Esophagus muscularis mucosa (tissue), 4 donors: Measurements from ENCODE around the gene ZNF775.

ENCODE experiments used
- EP300 ChIP-seq: sonication (generic); formaldehyde crosslinking; IDR thresholded peaks from one replicate; pipeline ENCODE4 v1.6.1; 2017; ENCODE audit warnings: antibody characterized with exemption
- POLR2A ChIP-seq: fragments of 450-650 bp; IDR thresholded peaks from one replicate; pipeline ENCODE4 v1.6.1; 2017; ENCODE audit warnings: antibody characterized with exemption, moderate library complexity, mild to moderate bottlenecking, low read depth
- POLR2AphosphoS5 ChIP-seq, 2 donors: sonication (generic); formaldehyde crosslinking; IDR thresholded peaks; one replicate each; pipeline ENCODE4 v1.6.1; 2017; ENCODE audit warnings: antibody characterized with exemption in 2 of 2
- TF ChIP-seq, protein P1 (sequence below), 3 experiments: fragments of 200-600 bp in 2 of 3; fragments of 450-650 bp in 1 of 3; sonication (generic) in 2 of 3; IDR thresholded peaks; one replicate each; pipeline ENCODE4 v1.5.1; 2017 to 2019; ENCODE audit warnings: antibody characterized with exemption in 3 of 3, mild to moderate bottlenecking in 2 of 3, moderate library complexity in 1 of 3

DNA sequence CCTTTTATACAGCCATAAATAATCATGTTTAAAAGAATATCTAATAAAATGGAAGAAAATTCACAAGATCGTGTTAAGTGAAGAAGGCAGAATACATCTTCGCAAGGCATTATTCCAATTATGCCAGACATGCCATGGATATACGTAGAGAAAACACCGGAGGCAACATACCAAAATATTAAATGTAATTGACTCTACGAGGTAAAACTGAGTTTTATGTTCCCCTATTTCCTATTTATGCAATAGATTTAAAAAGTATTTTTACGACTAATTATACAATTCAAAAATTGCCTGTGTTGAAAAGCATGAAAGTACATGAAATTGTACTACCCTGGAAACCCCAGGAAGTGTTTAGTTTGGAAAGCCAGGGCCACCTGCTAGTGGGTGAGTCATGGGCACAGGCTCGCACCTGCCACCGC is 11.4 kb upstream of the ZNF775 start:
- no peak for TF ChIP-seq POLR2A
- TF ChIP-seq, protein P1, sequence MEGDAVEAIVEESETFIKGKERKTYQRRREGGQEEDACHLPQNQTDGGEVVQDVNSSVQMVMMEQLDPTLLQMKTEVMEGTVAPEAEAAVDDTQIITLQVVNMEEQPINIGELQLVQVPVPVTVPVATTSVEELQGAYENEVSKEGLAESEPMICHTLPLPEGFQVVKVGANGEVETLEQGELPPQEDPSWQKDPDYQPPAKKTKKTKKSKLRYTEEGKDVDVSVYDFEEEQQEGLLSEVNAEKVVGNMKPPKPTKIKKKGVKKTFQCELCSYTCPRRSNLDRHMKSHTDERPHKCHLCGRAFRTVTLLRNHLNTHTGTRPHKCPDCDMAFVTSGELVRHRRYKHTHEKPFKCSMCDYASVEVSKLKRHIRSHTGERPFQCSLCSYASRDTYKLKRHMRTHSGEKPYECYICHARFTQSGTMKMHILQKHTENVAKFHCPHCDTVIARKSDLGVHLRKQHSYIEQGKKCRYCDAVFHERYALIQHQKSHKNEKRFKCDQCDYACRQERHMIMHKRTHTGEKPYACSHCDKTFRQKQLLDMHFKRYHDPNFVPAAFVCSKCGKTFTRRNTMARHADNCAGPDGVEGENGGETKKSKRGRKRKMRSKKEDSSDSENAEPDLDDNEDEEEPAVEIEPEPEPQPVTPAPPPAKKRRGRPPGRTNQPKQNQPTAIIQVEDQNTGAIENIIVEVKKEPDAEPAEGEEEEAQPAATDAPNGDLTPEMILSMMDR (IDR thresholded peaks at IDR 0.05) = no peak
- no peak for TF ChIP-seq POLR2AphosphoS5 (IDR thresholded peaks at IDR 0.05)
- no peak for TF ChIP-seq EP300
